ENCODE data around the gene KLHL40.

Gene KLHL40

GRCh38 chr3:42658091-42658770 is 27.1 kb upstream of the KLHL40 start:
- no peak for DNase-seq

- DNase-seq, result no peak
Observed at GRCh38 chr3:42658771-42659390, 26.5 kb upstream of the KLHL40 start.

- no peak for DNase-seq
Observed at GRCh38 chr3:42659451-42660130, 25.7 kb upstream of the KLHL40 start.

- DNase-seq, result no peak
Observed at GRCh38 chr3:42660131-42660715, 25.1 kb upstream of the KLHL40 start.

GRCh38 chr3:42660898-42661297 is 24.4 kb upstream of the KLHL40 start:
- no peak for DNase-seq

GRCh38 chr3:42661593-42662022 is 23.7 kb upstream of the KLHL40 start:
- no peak for DNase-seq

- no peak for DNase-seq
Observed at GRCh38 chr3:42662037-42662812, 23.1 kb upstream of the KLHL40 start.

- no peak for DNase-seq
Observed at GRCh38 chr3:42662813-42663535, 22.4 kb upstream of the KLHL40 start.

GRCh38 chr3:42663581-42664437 is 21.5 kb upstream of the KLHL40 start:
- no peak for DNase-seq

- DNase-seq, result no peak
Observed at GRCh38 chr3:42664438-42664803, 20.9 kb upstream of the KLHL40 start.

- no peak for DNase-seq
Observed at GRCh38 chr3:42665050-42665878, 20.1 kb upstream of the KLHL40 start.

GRCh38 chr3:42666022-42666421 is 19.3 kb upstream of the KLHL40 start:
- no peak for DNase-seq

GRCh38 chr3:42666577-42666998 is 18.7 kb upstream of the KLHL40 start:
- DNase-seq, result no peak

GRCh38 chr3:42667096-42667522 is 18.2 kb upstream of the KLHL40 start:
- no peak for DNase-seq

- no peak for DNase-seq
Observed at GRCh38 chr3:42667523-42668412, 17.6 kb upstream of the KLHL40 start.

- no peak for DNase-seq
Observed at GRCh38 chr3:42668413-42668760, 16.9 kb upstream of the KLHL40 start.

GRCh38 chr3:42668793-42669217 is 16.5 kb upstream of the KLHL40 start:
- DNase-seq, result no peak

- no peak for DNase-seq
Observed at GRCh38 chr3:42670051-42670576, 15.2 kb upstream of the KLHL40 start.

GRCh38 chr3:42670670-42671069 is 14.7 kb upstream of the KLHL40 start:
- DNase-seq, result no peak
